ENCODE measurements around the gene CDC42BPA. TPM values are rescaled to one million over a fixed set of nuclear protein-coding genes. Genes with fewer than 3 reads are reported as not detected.

CDC42BPA gene
- polyA plus RNA-seq, 1 of the 3 experiments (the other 2 are of a cell fraction): 6.8 TPM

DNA sequence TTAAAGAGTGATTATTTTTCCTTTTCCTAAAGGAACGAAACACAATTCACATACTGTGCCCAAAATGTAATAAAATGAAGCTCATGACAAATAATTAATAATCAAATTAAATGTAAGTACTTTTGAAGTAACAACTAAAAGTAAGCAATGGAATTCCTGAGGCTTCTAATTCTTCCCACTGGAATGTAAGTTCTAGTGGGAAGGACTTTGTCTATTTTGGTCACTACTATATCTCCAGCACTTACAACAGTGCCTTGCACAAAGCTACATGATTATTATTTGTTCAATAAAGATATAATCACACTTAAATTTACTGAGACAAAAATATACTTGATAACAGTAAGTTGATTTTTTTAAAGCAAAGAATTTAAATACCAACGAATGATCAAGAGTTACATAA is 249.4 kb downstream of the CDC42BPA start:
- Histone ChIP-seq H3K36me3 (replicated peaks in 1 of 2; ENCODE audit: control insufficient read depth in 1 of 2, insufficient read depth in 2 of 2, low read length in 1 of 2) (peaks cover 46 to 58% of the 10 kb centered on the region in 2 experiments), H2AFZ (ENCODE audit: low read depth) (no peak overlapping the region), H3K4me3 (ENCODE audit: low read depth in 2 of 2, low read length in 1 of 2) (no peak overlapping the region), H3K9ac (no peak overlapping the region), H3F3A (replicated peaks; ENCODE audit: insufficient read depth) (peaks cover 4% of the 10 kb centered on the region), H3K9me2 (no peaks in the 10 kb centered on the region), H3K79me2 (ENCODE audit: insufficient read depth) (no peaks in the 10 kb centered on the region), H4K20me1 (ENCODE audit: insufficient read depth) (no peaks in the 10 kb centered on the region), H3K27me3 (ENCODE audit: insufficient read depth) (no peaks in the 10 kb centered on the region), H3K4me2 (no peak overlapping the region), H3K27ac (ENCODE audit: low read depth in 2 of 2, low read length in 1 of 2) (no peak overlapping the region), H3K4me1 (ENCODE audit: control insufficient read depth in 1 of 2, insufficient read depth in 2 of 2, low read depth in 1 of 2, low read length in 1 of 2) (no peaks in the 10 kb centered on the region; a peak in 1 of 4 replicates), H3K9me3 (no peaks in the 10 kb centered on the region)
- 92% methylated on average over 2 of the region's 2 CpGs for WGBS (ENCODE audit: low lambda C conversion rate)
- POLR2A ChIA-PET: no interaction called here
- TF ChIP-seq, protein P1, sequence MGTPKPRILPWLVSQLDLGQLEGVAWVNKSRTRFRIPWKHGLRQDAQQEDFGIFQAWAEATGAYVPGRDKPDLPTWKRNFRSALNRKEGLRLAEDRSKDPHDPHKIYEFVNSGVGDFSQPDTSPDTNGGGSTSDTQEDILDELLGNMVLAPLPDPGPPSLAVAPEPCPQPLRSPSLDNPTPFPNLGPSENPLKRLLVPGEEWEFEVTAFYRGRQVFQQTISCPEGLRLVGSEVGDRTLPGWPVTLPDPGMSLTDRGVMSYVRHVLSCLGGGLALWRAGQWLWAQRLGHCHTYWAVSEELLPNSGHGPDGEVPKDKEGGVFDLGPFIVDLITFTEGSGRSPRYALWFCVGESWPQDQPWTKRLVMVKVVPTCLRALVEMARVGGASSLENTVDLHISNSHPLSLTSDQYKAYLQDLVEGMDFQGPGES (IDR thresholded peaks at IDR 0.05; ENCODE audit: low read depth, low read length): no peak
- TF ChIP-seq FOXJ3 (CRISPR knock-in tag; IDR thresholded peaks at IDR 0.05): no peak
- no peak for TF ChIP-seq YY1 (IDR thresholded peaks at IDR 0.05; ENCODE audit: low read depth)
- no peak for TF ChIP-seq POLR2AphosphoS5 (IDR thresholded peaks at IDR 0.05; ENCODE audit: low read depth, low read length)
- no peak for TF ChIP-seq FOSL2 (IDR thresholded peaks at IDR 0.05; ENCODE audit: borderline replicate concordance, low read depth)
- TF ChIP-seq, protein P2, sequence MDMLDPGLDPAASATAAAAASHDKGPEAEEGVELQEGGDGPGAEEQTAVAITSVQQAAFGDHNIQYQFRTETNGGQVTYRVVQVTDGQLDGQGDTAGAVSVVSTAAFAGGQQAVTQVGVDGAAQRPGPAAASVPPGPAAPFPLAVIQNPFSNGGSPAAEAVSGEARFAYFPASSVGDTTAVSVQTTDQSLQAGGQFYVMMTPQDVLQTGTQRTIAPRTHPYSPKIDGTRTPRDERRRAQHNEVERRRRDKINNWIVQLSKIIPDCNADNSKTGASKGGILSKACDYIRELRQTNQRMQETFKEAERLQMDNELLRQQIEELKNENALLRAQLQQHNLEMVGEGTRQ (IDR thresholded peaks at IDR 0.05; ENCODE audit: borderline replicate concordance, low read depth, low read length): no peak
- no peak for TF ChIP-seq RXRA (IDR thresholded peaks at IDR 0.05; ENCODE audit: borderline replicate concordance, low read depth)
- TF ChIP-seq SMC3 (IDR thresholded peaks at IDR 0.05; ENCODE audit: low read depth, low read length): no peak
- TF ChIP-seq NFIC (IDR thresholded peaks at IDR 0.05; ENCODE audit: borderline replicate concordance): no peak
- no peak for TF ChIP-seq TAF1 (IDR thresholded peaks at IDR 0.05; ENCODE audit: borderline replicate concordance, low read depth, low read length)
- no peak for TF ChIP-seq ELF1 (IDR thresholded peaks at IDR 0.05)
- TF ChIP-seq EZH2phosphoT487 (IDR thresholded peaks at IDR 0.05; ENCODE audit: borderline replicate concordance, low read depth): no peak
- no peak for TF ChIP-seq RAD21 (IDR thresholded peaks at IDR 0.05; ENCODE audit: low read length)
- TF ChIP-seq, protein P3, sequence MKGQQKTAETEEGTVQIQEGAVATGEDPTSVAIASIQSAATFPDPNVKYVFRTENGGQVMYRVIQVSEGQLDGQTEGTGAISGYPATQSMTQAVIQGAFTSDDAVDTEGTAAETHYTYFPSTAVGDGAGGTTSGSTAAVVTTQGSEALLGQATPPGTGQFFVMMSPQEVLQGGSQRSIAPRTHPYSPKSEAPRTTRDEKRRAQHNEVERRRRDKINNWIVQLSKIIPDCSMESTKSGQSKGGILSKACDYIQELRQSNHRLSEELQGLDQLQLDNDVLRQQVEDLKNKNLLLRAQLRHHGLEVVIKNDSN (IDR thresholded peaks at IDR 0.05; ENCODE audit: borderline replicate concordance, low read depth): no peak
- no peak for TF ChIP-seq TEAD4 (IDR thresholded peaks at IDR 0.05; ENCODE audit: borderline replicate concordance, insufficient read depth)
- no peak for TF ChIP-seq MEF2A (IDR thresholded peaks at IDR 0.05; ENCODE audit: borderline replicate concordance, low read depth)
- TF ChIP-seq, protein P4, sequence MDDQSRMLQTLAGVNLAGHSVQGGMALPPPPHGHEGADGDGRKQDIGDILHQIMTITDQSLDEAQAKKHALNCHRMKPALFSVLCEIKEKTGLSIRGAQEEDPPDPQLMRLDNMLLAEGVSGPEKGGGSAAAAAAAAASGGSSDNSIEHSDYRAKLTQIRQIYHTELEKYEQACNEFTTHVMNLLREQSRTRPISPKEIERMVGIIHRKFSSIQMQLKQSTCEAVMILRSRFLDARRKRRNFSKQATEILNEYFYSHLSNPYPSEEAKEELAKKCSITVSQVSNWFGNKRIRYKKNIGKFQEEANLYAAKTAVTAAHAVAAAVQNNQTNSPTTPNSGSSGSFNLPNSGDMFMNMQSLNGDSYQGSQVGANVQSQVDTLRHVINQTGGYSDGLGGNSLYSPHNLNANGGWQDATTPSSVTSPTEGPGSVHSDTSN (IDR thresholded peaks at IDR 0.05): no peak
- no peak for TF ChIP-seq FOXM1 (IDR thresholded peaks at IDR 0.05; ENCODE audit: low read depth)
- TF ChIP-seq NRF1 (IDR thresholded peaks at IDR 0.05; ENCODE audit: low read depth, low read length): no peak
- no peak for TF ChIP-seq REST (IDR thresholded peaks at IDR 0.05; ENCODE audit: low read depth, low read length)
- no peak for DNase-seq
- CTCF ChIA-PET: interaction anchor here (0.6 kb wide), 1 partner anchor 36 kb away, joined by 4 read pairs; no protein-coding TSS in a partner anchor
